ENCODE measurements around the gene LCNL1. TPM values are rescaled to one million over a fixed set of nuclear protein-coding genes. Genes with fewer than 3 reads are reported as not detected.

Gene LCNL1
- total and polyA plus RNA-seq, 2 of the 13 experiments (the other 11 are each of a cell fraction or from before 2014, with no cell fraction given), result not detected

DNA sequence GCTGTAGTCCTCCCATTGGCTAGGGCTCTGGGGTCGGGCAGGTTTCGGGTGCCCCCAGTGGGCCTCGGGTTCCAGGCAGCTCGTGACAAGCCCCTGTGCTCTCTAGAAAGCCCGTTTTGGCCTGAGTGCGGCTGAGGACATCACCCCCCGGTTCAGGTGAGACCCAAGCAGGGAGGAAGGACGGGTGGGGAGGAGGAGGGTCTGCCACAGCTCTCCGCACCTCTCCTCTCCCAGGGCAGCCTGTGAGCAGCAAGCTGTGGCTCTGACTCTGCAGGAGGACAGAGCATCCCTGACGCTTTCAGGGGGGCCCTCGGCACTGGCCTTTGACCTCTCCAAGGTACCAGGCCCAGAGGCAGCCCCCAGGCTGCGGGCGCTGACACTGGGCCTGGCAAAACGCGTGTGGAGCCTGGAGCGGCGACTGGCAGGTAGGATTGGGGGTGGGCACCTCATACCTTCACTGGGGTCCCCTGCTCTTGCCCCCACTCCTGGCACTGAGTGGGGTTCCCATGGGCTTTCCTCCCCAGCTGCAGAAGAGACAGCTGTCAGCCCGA lies 10.1 kb downstream of the LCNL1 start:
- DNase-seq (ENCODE audit: low spot score), result no peak
- intact Hi-C loops (cut with micrococcal nuclease; ENCODE audit: unreplicated experiment) (loop anchor here (2.0 kb wide), 1 partner anchor 46 kb away; no protein-coding TSS in a partner anchor), in situ Hi-C loops (cut with HindIII; ENCODE audit: extremely low pct_ligation_motif_present, low pct_unique_long_range_greater_than_20kb) (no loop called here)
- Histone ChIP-seq H3K4me2 (ENCODE audit: low read depth, low read length) (peak overlapping the region; percentile 92), H3K9me3 (ENCODE audit: low read length) (no peaks in the 10 kb centered on the region), H3K27ac (ENCODE audit: extremely low read length, insufficient read depth, low read length) (peak overlapping the region; percentile 52), H3K27me3 (ENCODE audit: control insufficient read depth in 1 of 2, insufficient read depth in 2 of 2, low read length in 2 of 2) (peaks cover under 1 to 5% of the 10 kb centered on the region in 2 experiments; a peak in 2 of 5 replicates), H3K79me2 (ENCODE audit: insufficient read depth, low read length) (peaks cover 5% of the 10 kb centered on the region), H2AFZ (ENCODE audit: low read length) (no peak overlapping the region), H3K36me3 (replicated peaks in 1 of 2; ENCODE audit: control insufficient read depth in 1 of 2, insufficient read depth in 2 of 2, low read length in 2 of 2) (no peaks in the 10 kb centered on the region), H3K9ac (ENCODE audit: insufficient read depth, low read depth, low read length) (peak overlapping the region; percentile 68), H4K20me1 (ENCODE audit: insufficient read depth, low read length) (no peaks in the 10 kb centered on the region), H3K4me3 (replicated peaks in 1 of 3; ENCODE audit: insufficient read depth in 1 of 3, low read depth in 2 of 3, low read length in 3 of 3) (peak overlapping the region; percentile 61 to 83 (median 73)), H3K4me1 (ENCODE audit: insufficient read depth, low read length) (peaks cover 71% of the 10 kb centered on the region)
- TSS peak; percentile 89 for BruUV-seq (replicated peaks)
- no peak for FAIRE-seq
- no peak for ATAC-seq
- POLR2A ChIA-PET, result interaction anchor here (0.9 to 2.7 kb wide), 6 partner anchors 9 to 264 kb away, joined by 3 to 22 read pairs (median 4); no protein-coding TSS in a partner anchor
- CTCF ChIA-PET (ENCODE audit: low intra/inter-chr PET ratio, low total read pairs), result no interaction called here
- 61% methylated on average over 5 of the region's 18 CpGs for WGBS (ENCODE audit: low lambda C conversion rate)
- no peak for TF ChIP-seq CBX5 (CRISPR knock-in tag; IDR thresholded peaks at IDR 0.05; ENCODE audit: borderline replicate concordance)
- no peak for TF ChIP-seq HHEX (CRISPR knock-in tag; IDR thresholded peaks at IDR 0.05)
- no peak for TF ChIP-seq GZF1 (CRISPR knock-in tag; IDR thresholded peaks at IDR 0.05)
- 0 out of 2 replicates have a peak, but pooled peaks have one; percentile 2 for TF ChIP-seq ZNF605 (CRISPR knock-in tag; IDR thresholded peaks at IDR 0.05)
- TF ChIP-seq, protein P1, sequence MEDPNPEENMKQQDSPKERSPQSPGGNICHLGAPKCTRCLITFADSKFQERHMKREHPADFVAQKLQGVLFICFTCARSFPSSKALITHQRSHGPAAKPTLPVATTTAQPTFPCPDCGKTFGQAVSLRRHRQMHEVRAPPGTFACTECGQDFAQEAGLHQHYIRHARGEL (CRISPR knock-in tag; IDR thresholded peaks at IDR 0.05), result no peak
- no peak for TF ChIP-seq SETDB1 (CRISPR knock-in tag; IDR thresholded peaks at IDR 0.05; ENCODE audit: borderline replicate concordance)
- TF ChIP-seq, protein P2, sequence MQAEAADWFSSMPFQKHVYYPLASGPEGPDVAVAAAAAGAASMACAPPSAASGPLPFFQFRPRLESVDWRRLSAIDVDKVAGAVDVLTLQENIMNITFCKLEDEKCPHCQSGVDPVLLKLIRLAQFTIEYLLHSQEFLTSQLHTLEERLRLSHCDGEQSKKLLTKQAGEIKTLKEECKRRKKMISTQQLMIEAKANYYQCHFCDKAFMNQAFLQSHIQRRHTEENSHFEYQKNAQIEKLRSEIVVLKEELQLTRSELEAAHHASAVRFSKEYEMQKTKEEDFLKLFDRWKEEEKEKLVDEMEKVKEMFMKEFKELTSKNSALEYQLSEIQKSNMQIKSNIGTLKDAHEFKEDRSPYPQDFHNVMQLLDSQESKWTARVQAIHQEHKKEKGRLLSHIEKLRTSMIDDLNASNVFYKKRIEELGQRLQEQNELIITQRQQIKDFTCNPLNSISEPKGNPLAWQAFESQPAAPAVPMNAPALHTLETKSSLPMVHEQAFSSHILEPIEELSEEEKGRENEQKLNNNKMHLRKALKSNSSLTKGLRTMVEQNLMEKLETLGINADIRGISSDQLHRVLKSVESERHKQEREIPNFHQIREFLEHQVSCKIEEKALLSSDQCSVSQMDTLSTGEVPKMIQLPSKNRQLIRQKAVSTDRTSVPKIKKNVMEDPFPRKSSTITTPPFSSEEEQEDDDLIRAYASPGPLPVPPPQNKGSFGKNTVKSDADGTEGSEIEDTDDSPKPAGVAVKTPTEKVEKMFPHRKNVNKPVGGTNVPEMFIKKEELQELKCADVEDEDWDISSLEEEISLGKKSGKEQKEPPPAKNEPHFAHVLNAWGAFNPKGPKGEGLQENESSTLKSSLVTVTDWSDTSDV (CRISPR knock-in tag; IDR thresholded peaks at IDR 0.05), result no peak
- TF ChIP-seq, protein P3, sequence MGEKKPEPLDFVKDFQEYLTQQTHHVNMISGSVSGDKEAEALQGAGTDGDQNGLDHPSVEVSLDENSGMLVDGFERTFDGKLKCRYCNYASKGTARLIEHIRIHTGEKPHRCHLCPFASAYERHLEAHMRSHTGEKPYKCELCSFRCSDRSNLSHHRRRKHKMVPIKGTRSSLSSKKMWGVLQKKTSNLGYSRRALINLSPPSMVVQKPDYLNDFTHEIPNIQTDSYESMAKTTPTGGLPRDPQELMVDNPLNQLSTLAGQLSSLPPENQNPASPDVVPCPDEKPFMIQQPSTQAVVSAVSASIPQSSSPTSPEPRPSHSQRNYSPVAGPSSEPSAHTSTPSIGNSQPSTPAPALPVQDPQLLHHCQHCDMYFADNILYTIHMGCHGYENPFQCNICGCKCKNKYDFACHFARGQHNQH (CRISPR knock-in tag; IDR thresholded peaks at IDR 0.05), result no peak
- TF ChIP-seq, protein P4, sequence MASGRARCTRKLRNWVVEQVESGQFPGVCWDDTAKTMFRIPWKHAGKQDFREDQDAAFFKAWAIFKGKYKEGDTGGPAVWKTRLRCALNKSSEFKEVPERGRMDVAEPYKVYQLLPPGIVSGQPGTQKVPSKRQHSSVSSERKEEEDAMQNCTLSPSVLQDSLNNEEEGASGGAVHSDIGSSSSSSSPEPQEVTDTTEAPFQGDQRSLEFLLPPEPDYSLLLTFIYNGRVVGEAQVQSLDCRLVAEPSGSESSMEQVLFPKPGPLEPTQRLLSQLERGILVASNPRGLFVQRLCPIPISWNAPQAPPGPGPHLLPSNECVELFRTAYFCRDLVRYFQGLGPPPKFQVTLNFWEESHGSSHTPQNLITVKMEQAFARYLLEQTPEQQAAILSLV (CRISPR knock-in tag; IDR thresholded peaks at IDR 0.05; ENCODE audit: borderline replicate concordance), result 0 out of 2 replicates have a peak, but pooled peaks have one; percentile 78
- no peak for TF ChIP-seq ZNF207 (IDR thresholded peaks at IDR 0.05; ENCODE audit: borderline replicate concordance)
- TF ChIP-seq ZSCAN20 (CRISPR knock-in tag; IDR thresholded peaks at IDR 0.05; ENCODE audit: borderline replicate concordance), result no peak
- TF ChIP-seq, protein P5, sequence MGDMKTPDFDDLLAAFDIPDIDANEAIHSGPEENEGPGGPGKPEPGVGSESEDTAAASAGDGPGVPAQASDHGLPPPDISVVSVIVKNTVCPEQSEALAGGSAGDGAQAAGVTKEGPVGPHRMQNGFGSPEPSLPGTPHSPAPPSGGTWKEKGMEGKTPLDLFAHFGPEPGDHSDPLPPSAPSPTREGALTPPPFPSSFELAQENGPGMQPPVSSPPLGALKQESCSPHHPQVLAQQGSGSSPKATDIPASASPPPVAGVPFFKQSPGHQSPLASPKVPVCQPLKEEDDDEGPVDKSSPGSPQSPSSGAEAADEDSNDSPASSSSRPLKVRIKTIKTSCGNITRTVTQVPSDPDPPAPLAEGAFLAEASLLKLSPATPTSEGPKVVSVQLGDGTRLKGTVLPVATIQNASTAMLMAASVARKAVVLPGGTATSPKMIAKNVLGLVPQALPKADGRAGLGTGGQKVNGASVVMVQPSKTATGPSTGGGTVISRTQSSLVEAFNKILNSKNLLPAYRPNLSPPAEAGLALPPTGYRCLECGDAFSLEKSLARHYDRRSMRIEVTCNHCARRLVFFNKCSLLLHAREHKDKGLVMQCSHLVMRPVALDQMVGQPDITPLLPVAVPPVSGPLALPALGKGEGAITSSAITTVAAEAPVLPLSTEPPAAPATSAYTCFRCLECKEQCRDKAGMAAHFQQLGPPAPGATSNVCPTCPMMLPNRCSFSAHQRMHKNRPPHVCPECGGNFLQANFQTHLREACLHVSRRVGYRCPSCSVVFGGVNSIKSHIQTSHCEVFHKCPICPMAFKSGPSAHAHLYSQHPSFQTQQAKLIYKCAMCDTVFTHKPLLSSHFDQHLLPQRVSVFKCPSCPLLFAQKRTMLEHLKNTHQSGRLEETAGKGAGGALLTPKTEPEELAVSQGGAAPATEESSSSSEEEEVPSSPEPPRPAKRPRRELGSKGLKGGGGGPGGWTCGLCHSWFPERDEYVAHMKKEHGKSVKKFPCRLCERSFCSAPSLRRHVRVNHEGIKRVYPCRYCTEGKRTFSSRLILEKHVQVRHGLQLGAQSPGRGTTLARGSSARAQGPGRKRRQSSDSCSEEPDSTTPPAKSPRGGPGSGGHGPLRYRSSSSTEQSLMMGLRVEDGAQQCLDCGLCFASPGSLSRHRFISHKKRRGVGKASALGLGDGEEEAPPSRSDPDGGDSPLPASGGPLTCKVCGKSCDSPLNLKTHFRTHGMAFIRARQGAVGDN (CRISPR knock-in tag; IDR thresholded peaks at IDR 0.05), result peak; percentile 50; the same call in 1 of the 2 replicates
- TF ChIP-seq RBAK (CRISPR knock-in tag; IDR thresholded peaks at IDR 0.05), result no peak
- TF ChIP-seq MEIS2 (CRISPR knock-in tag; IDR thresholded peaks at IDR 0.05), result no peak
- 0 out of 2 replicates have a peak, but pooled peaks have one; percentile 47 for TF ChIP-seq ZNF333 (CRISPR knock-in tag; IDR thresholded peaks at IDR 0.05; ENCODE audit: borderline replicate concordance)
